ENCODE results near the gene MEIOSIN.

GRCh38 chr19:45805719-45806118, 72.5 kb downstream of the MEIOSIN start:
- TF ChIP-seq POLR2A (IDR thresholded peaks at IDR 0.05) (no peak), CTCF (IDR thresholded peaks at IDR 0.05) (no peak), POLR2AphosphoS5 (IDR thresholded peaks at IDR 0.05) (no peak)

All from gastroesophageal sphincter (tissue), 3 donors.